OCI-LY1 (cell line): ENCODE data around the gene ANKRD33.

Source experiments
- CTCF ChIP-seq: fragments of 200-600 bp; sonication (generic), shearing (Covaris generic); IDR thresholded peaks from 2 replicates; pipeline ENCODE4 v1.5.1; 2017; ENCODE audit warnings: mild to moderate bottlenecking, antibody characterized with exemption, low read length, moderate library complexity, mixed read lengths
- EZH2 ChIP-seq: fragments of 200-600 bp; sonication (generic), shearing (Covaris generic); IDR thresholded peaks from 2 replicates; pipeline ENCODE4 v1.8.0; 2017; ENCODE audit warnings: borderline replicate concordance, mixed run types, mild to moderate bottlenecking, antibody characterized with exemption, low read length, moderate library complexity, mixed read lengths

GRCh38 chr12:51887476-51888315 lies at the start of gene ANKRD33:
- TF ChIP-seq CTCF (no peak), EZH2 (no peak)
